GM18526 (cell line): ENCODE results near the gene UBL4B.

Experiments used
- POLR2A ChIP-seq: IDR thresholded peaks from 3 replicates; pipeline ENCODE4 v1.6.1; 2011; ENCODE audit not compliant: insufficient read length; ENCODE audit errors: extremely low read depth

UBL4B gene

DNA sequence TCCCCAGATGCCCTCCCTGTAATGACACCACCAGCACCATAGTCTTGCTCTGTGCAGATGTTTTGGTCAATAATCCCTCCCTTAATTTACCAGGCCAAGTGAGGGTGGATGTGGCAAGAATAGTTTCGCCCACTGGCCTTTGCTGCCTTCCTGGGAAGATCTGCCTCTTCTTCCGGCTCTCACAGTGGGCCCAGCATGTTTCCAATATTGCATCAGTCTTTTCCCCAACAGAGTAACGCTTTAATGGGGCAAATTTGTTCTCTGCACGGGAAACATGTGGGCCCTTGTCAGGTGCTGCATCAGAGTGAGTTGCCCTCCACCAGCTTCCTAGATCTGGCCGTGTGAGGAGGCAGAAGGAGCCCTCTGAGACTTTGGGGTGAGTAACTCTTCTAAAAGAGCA, 29.8 kb upstream of the UBL4B start:
- no peak for TF ChIP-seq POLR2A

DNA sequence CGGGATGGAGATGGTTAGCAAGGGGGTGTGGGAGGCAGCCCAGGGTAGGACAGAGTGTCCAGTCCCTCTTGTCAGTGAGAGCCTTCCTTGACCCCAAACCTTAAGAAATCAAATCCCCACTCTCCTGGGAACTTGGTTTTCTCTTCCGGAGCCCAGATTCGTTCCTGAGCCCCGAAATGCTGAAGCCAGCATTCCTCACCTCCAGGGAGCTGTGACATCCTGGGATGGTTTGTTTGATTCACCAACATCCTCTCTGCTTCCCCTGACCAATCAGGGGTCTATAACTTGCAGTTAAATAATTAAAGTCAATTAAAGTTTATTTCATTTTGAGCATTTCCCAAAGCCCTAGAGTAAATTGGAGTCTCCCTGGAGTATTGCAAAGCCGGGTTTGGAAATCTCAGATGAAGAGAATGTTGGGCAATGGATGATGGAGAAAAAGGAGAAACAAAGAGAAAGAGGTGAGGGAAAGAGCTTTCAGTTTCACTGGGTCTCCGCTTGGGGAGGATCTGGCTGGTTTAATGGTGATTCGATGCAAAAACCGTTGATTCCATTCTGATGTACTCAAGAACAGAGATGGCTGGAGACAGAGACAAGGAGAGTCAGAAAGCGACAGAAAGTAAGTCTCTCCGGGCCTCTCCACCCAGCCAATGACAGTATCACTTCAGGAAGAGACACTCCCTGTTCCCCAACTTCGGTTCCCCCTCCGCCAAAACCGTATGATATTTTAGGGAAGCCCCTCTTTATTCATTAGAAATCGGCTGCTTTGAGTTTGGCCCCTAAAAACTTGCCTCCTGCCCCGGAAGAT, 29.0 kb upstream of the UBL4B start:
- TF ChIP-seq POLR2A = no peak

GRCh38 chr1:110083866-110084226, 28.4 kb upstream of the UBL4B start:
- TF ChIP-seq POLR2A = no peak

DNA sequence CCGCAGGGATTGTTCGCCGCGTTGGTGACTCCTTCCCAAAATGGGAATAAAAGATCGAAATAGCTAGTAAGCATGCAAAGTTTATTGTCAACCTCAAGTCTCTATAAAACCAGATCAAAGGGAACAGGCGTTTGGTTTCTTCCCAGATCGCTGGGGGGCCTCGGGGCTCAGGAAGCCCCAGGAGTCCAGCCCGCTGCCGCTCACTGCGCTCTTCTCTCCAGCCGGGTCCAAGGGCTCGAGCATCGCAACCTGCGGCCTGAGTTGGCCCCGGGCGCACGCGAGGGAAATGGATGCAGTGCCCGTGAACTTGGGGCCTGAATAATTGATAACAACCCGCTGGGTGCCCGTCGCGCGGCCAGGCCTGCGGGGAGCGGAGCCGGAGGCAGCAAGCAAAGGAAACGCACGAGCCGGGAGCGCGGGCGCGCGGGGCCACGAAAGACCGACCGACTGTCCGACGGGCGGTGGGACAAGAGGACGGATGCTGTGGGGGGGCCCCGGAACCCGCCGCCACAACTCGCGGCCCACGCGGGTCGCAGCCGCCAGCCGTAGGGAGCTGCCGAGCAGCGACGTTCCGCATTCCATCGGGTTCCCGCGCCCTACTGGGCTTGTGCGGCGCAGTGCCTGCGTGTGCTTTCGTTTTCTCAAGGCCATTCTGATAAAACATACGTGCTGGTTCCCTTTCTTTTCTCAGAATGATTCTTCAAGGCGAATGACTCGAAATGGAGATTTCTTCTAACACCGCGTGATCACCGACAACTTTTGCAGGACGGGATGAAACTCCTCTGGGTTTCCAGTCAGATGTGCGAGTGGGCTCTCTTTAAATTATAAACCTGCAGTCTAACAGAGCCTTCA, 27.8 kb upstream of the UBL4B start:
- TF ChIP-seq POLR2A = no peak

GRCh38 chr1:110085671-110086070, 26.6 kb upstream of the UBL4B start:
- TF ChIP-seq POLR2A = no peak

DNA sequence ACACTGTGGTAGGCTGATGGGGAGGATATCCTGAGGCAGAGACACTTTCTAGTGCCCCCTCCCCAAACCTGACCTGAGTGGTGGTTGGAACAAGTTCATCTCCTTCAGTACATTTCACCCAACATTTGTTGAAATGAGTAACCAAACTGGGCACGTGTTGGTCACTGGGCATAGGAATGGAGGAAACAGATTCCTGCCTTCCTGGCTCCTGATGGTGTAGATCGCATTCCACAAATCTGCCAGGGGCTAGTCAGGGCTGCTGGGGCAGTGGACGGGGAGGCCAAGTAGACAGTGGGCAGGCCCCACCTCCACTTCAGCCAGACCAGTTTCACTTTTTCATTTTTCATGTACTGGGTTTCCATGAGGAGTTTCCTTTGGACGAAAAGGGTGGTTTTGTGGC, 25.3 kb upstream of the UBL4B start:
- TF ChIP-seq POLR2A = no peak

DNA sequence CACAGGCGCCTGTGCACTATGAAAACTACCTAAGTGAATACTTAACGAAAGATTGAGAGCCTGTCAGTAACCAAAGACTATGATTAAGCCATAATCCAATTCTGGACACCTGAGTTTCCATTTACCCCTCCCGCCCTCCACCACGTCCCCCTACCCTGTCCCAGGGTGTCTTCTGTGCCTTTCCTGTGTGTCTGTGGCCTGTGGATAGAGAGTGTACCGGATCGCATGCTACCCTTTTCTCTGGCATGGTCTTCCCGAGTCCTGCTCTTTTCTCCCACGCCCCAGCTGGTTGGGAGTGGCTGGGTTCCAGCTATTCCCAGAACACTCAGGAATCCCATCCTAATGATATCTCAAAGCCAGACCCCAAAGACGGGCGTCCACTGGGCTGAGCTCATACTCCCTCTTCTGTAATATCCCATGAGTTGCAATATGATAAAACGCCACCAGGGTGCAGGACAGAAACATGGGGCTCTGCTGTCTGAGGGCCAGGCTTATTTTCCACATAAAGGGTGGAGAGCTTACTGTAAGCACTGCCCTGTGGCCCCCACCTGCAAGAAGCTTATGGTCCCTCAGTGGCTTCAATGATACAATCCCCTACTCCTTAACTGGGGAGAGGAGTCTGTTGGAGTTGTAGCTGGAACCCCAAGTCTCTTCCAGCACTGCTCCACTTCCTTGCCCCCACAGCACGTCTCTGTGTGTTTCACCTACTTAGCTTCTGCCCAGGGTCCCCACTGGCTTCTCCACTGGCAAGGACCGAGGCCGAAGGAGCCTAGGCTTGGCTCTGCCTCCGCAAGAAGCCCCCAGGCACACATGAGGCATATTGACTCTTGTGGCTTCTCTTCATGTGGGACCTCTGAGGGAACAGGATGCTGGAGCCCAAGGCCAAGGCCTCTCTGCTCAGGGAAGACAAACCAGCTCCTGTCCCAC, 24.2 kb upstream of the UBL4B start:
- TF ChIP-seq POLR2A = no peak

GRCh38 chr1:110088739-110089316, 23.4 kb upstream of the UBL4B start:
- no peak for TF ChIP-seq POLR2A

DNA sequence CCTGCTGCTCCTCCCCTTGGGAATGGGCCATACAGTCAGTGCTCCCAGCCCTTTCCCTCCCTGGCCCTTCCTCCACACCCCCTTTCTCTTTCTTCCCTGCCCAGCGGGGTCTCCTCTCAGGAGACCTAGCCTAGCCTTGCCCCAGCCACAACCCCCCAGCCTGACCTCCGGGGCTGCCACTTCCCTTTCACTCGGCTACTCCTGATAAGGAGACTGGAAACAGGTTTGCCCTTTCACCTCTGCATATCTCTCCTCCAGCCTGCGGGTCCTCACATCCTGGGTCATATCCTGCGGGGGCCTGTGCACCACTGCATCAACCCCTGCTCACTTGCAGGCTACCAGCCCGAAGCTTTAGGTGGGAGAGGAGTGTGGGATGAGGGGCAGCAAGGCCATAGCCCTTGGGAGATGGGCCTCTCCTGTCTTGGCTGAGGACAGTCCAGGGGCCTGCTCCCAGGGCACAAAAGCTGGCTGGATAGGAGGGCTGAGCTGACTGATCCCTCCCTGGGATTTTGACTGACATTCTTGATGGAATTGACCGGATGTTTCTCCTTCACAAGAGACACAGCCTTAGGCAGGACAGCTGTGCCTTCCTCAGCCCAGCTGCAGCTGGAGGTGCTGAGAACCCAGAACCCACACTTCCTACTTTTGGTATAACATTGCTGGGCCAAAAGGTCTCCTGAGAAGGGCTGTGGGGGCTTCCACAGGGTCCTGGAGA, 22.5 kb upstream of the UBL4B start:
- no peak for TF ChIP-seq POLR2A

DNA sequence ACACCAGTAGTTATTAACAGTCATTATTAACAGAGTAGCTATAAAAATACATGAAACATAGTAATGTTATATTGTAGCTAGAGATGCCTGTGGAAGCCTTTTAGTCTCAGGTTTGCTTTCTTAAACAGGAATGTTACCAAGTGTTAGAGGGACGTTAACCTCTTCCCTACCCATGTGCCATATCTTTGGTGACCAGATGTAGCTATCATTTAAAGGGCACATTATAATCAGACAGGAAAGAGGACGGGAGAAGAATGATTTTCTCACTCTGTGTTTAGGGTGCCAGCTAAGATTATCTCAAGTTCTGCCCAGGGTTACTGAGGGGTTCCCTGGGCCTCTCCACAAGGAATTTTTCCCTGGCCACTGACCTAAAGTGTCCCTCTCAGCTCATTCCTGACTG, 20.9 kb upstream of the UBL4B start:
- TF ChIP-seq POLR2A = no peak

DNA sequence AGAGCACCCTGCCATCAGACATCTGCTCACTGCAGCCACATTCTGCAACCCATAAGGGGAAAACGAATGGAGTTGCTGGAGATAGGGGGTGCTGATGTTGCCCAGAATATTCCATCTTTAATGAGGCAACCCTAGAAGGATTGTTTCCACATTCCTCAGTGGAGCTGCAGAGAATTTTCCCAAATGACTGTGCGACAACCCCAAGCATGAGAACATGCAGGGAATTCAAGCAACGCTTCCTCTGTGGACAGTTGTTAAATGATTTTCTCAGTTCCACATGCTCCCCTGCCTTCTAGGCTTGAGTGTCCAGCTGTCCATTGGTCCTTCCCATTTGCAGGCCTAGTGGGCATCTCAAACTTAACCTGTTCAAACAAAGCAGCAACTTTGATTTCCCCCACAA, 20.5 kb upstream of the UBL4B start:
- no peak for TF ChIP-seq POLR2A

GRCh38 chr1:110092991-110093390, 19.3 kb upstream of the UBL4B start:
- TF ChIP-seq POLR2A = no peak

- TF ChIP-seq POLR2A = no peak
Observed at GRCh38 chr1:110094931-110095654, 17.1 kb upstream of the UBL4B start.
